Measurements from ENCODE around the gene ROR2. TPM values are rescaled to one million over a fixed set of nuclear protein-coding genes. Genes with fewer than 3 reads are reported as not detected.

ROR2 gene
- total RNA-seq, 1 donor from 2014 or later: 0.74 TPM

- H3K4me1 ChIP-seq: peaks cover 5% of the 10 kb centered on the region
- TF ChIP-seq CTCF (IDR thresholded peaks at IDR 0.05; ENCODE audit: borderline replicate concordance): no peak
- DNase-seq: peak; percentile 16
- no peak overlapping the region for H3K4me3 ChIP-seq
- H3K36me3 ChIP-seq: no peaks in the 10 kb centered on the region
- peaks cover 28% of the 10 kb centered on the region for H3K9me3 ChIP-seq (replicated peaks)
- H3K27ac ChIP-seq (replicated peaks): no peak overlapping the region
- no peaks in the 10 kb centered on the region for H3K27me3 ChIP-seq (ENCODE audit: low read depth)
- intact Hi-C loops (cut with micrococcal nuclease): no loop called here
Measured at GRCh38 chr9:91567642-91568274, 382.3 kb downstream of the ROR2 start.

- no peak for DNase-seq
- no peaks in the 10 kb centered on the region for H3K4me1 ChIP-seq
- no peak overlapping the region for H3K4me3 ChIP-seq
- H3K9me3 ChIP-seq (replicated peaks): peaks cover 15% of the 10 kb centered on the region
- no peaks in the 10 kb centered on the region for H3K36me3 ChIP-seq
- no peak for TF ChIP-seq CTCF (IDR thresholded peaks at IDR 0.05; ENCODE audit: borderline replicate concordance)
- no peak overlapping the region for H3K27ac ChIP-seq (replicated peaks)
- no peaks in the 10 kb centered on the region for H3K27me3 ChIP-seq (ENCODE audit: low read depth)
- intact Hi-C loops (cut with micrococcal nuclease): no loop called here
Measured at GRCh38 chr9:91564081-91564670, 385.9 kb downstream of the ROR2 start.

DNA sequence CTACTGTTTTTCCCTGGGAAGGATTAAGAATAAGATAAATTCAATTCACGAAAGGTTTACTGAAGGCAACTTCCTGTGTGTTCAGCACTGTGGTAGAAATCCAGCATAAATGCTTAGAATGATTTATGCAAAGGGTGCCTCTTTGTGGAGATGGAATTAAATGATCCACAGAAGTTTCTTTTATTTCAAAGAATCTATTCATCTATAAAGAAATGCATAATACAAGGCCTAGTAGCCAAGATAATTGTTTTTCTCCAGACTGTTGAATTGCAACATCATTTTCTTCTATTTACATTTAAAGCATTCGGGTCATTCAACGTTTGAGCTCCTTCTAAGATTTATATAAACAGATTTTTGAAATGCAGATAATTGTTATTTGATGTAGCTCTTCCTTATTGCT lies 387.6 kb downstream of the ROR2 start:
- DNase-seq: no peak
- H3K4me3 ChIP-seq: no peak overlapping the region
- H3K4me1 ChIP-seq: no peaks in the 10 kb centered on the region
- intact Hi-C loops (cut with micrococcal nuclease): no loop called here
- no peaks in the 10 kb centered on the region for H3K9me3 ChIP-seq (replicated peaks)
- TF ChIP-seq CTCF (IDR thresholded peaks at IDR 0.05; ENCODE audit: borderline replicate concordance): no peak
- H3K27ac ChIP-seq (replicated peaks): no peak overlapping the region
- H3K27me3 ChIP-seq (ENCODE audit: low read depth): no peaks in the 10 kb centered on the region
- H3K36me3 ChIP-seq: no peaks in the 10 kb centered on the region

GRCh38 chr9:91560301-91560700 lies 389.7 kb downstream of the ROR2 start:
- DNase-seq: no peak
- intact Hi-C loops (cut with micrococcal nuclease): no loop called here
- H3K27ac ChIP-seq (replicated peaks): no peak overlapping the region

DNA sequence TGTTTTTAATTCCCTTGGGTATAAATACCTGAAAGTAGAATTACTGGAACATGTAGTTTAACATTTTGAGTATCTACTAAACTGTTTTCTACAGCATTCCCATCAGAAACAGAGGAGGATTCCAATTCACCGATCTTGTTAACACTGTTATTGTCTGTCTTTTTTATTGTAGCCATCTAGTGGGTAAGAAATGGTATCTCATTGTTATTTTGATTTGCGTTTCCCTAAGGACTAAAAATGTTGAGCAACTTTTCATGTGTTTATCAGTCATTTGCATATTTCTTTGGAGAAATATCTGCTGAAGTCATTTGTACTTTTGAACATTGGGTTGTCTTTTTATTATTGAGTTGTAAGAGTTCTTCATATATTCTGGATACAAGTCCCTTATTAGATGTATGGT lies 391.1 kb downstream of the ROR2 start:
- no peaks in the 10 kb centered on the region for H3K9me3 ChIP-seq (replicated peaks)
- no peak overlapping the region for H3K4me3 ChIP-seq
- DNase-seq: no peak
- H3K27ac ChIP-seq (replicated peaks): no peak overlapping the region
- intact Hi-C loops (cut with micrococcal nuclease): no loop called here
- no peaks in the 10 kb centered on the region for H3K27me3 ChIP-seq (ENCODE audit: low read depth)
- no peaks in the 10 kb centered on the region for H3K4me1 ChIP-seq
- TF ChIP-seq CTCF (IDR thresholded peaks at IDR 0.05; ENCODE audit: borderline replicate concordance): no peak
- no peaks in the 10 kb centered on the region for H3K36me3 ChIP-seq

More at GRCh38 chr9:91560301-91560700, 389.7 kb downstream of the ROR2 start:
- no peaks in the 10 kb centered on the region for H3K27me3 ChIP-seq (ENCODE audit: low read depth)
- no peak for TF ChIP-seq CTCF (IDR thresholded peaks at IDR 0.05; ENCODE audit: borderline replicate concordance)
- H3K4me3 ChIP-seq: no peak overlapping the region
- H3K4me1 ChIP-seq: no peaks in the 10 kb centered on the region
- H3K9me3 ChIP-seq (replicated peaks): no peaks in the 10 kb centered on the region
- no peaks in the 10 kb centered on the region for H3K36me3 ChIP-seq

Measured in left ventricle myocardium inferior (tissue), 1 donor.